Activated naive CD4-positive, alpha-beta T cell treated with anti-CD3 and anti-CD28 coated beads, Interleukin-2, amount 50 U/mL, for 72 hours (primary cell): ENCODE data around the gene CLDN8. TPM values are rescaled to one million over a fixed set of nuclear protein-coding genes. Genes with fewer than 3 reads are reported as not detected.

ENCODE experiments used
- total RNA-seq, 2 donors: library from RNA; stranded (reverse); gene quantifications; one replicate each; pipeline ENCODE4 v1.2.3, GENCODE V29; 2022

CLDN8 gene
- total RNA-seq, 2 donors from 2014 or later = not detected

Other genes with a start within 250 kb of the CLDN8 start
- gene CLDN17, start 49.3 kb downstream of the CLDN8 start, total RNA-seq = not detected
- not detected for gene KRTAP24-1, start 66.9 kb upstream of the CLDN8 start, total RNA-seq
- gene KRTAP25-1, start 73.4 kb upstream of the CLDN8 start, total RNA-seq = not detected
- gene KRTAP26-1, start 104.2 kb upstream of the CLDN8 start, total RNA-seq = not detected
- gene KRTAP27-1, start 121.6 kb upstream of the CLDN8 start, total RNA-seq = not detected
- not detected for gene KRTAP23-1, start 132.5 kb upstream of the CLDN8 start, total RNA-seq
- gene KRTAP13-2, start 156.2 kb upstream of the CLDN8 start, total RNA-seq = not detected
- gene KRTAP13-1, start 179.9 kb upstream of the CLDN8 start, total RNA-seq = not detected
- gene KRTAP13-3, start 209.8 kb upstream of the CLDN8 start, total RNA-seq = not detected
- not detected for gene KRTAP13-4, start 214.1 kb upstream of the CLDN8 start, total RNA-seq
- gene KRTAP15-1, start 224.2 kb upstream of the CLDN8 start, total RNA-seq = not detected